ENCODE data around the gene LHPP. TPM values are rescaled to one million over a fixed set of nuclear protein-coding genes. Genes with fewer than 3 reads are reported as not detected.

LHPP gene
- total RNA-seq, 4 donors from 2014 or later: 8.7 to 19.9 (median 15.5) TPM

GRCh38 chr10:124622158-124622557 lies 160.5 kb downstream of the LHPP start:
- H3K4me3 ChIP-seq (ENCODE audit: low read depth, poor library complexity, severe bottlenecking): no peak overlapping the region
- intact Hi-C loops (cut with DNase I; ENCODE audit: low total_unique reads): loop anchor here (10.0 kb wide), 1 partner anchor 113 kb away; no protein-coding TSS in a partner anchor
- DNase-seq (ENCODE audit: low spot score in 2 of 2): no peak
- no peak for TF ChIP-seq POLR2A (IDR thresholded peaks at IDR 0.05)
- TF ChIP-seq CTCF (IDR thresholded peaks at IDR 0.05): no peak
- 89 to 90% methylated on average over 13 of the region's 13 CpGs for WGBS, 2 donors

GRCh38 chr10:124622866-124623536 lies 161.4 kb downstream of the LHPP start:
- intact Hi-C loops (cut with DNase I; ENCODE audit: low total_unique reads): loop anchor here (10.0 kb wide), 1 partner anchor 112 kb away; no protein-coding TSS in a partner anchor
- TF ChIP-seq CTCF (IDR thresholded peaks at IDR 0.05) (no peak), POLR2A (IDR thresholded peaks at IDR 0.05) (no peak)
- DNase-seq (ENCODE audit: low spot score in 2 of 2): no peak
- 90 to 94% methylated on average over 24 to 31 of the region's 31 CpGs for WGBS, 2 donors
- no peak overlapping the region for H3K4me3 ChIP-seq (ENCODE audit: low read depth, poor library complexity, severe bottlenecking)

DNA sequence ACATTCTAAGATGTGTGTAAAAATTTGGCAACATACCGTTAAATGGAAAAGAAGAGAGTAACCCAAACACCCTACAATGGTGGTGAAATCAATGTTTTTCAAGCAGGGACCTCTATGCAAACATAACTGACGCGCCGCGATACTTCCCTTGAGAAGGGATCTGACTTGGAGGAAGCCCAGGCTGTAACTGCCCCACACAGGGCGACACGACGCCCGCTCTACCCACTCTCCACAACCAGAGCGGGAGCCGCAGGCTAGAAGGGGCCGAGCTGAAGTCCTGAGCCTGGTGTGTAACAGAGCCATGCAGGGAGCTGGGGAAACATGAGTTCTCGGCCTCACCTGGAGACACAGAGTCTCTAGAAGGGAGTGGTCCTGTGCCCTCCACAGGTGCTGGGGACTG lies 162.4 kb downstream of the LHPP start:
- 92 to 95% methylated on average over 13 of the region's 13 CpGs for WGBS, 2 donors
- no peak for TF ChIP-seq POLR2A (IDR thresholded peaks at IDR 0.05)
- TF ChIP-seq CTCF (IDR thresholded peaks at IDR 0.05): no peak
- intact Hi-C loops (cut with DNase I; ENCODE audit: low total_unique reads): loop anchor here (10.0 kb wide), 1 partner anchor 111 kb away; no protein-coding TSS in a partner anchor
- H3K4me3 ChIP-seq (ENCODE audit: low read depth, poor library complexity, severe bottlenecking): no peak overlapping the region
- DNase-seq (ENCODE audit: low spot score in 2 of 2): no peak

GRCh38 chr10:124624466-124624865 lies 162.8 kb downstream of the LHPP start:
- TF ChIP-seq CTCF (IDR thresholded peaks at IDR 0.05): no peak
- no peak for TF ChIP-seq POLR2A (IDR thresholded peaks at IDR 0.05)
- 86 to 93% methylated on average over 8 to 9 of the region's 9 CpGs for WGBS, 2 donors
- no peak overlapping the region for H3K4me3 ChIP-seq (ENCODE audit: low read depth, poor library complexity, severe bottlenecking)
- intact Hi-C loops (cut with DNase I; ENCODE audit: low total_unique reads): loop anchor here (10.0 kb wide), 1 partner anchor 110 kb away; no protein-coding TSS in a partner anchor
- no peak for DNase-seq (ENCODE audit: low spot score in 2 of 2)

DNA sequence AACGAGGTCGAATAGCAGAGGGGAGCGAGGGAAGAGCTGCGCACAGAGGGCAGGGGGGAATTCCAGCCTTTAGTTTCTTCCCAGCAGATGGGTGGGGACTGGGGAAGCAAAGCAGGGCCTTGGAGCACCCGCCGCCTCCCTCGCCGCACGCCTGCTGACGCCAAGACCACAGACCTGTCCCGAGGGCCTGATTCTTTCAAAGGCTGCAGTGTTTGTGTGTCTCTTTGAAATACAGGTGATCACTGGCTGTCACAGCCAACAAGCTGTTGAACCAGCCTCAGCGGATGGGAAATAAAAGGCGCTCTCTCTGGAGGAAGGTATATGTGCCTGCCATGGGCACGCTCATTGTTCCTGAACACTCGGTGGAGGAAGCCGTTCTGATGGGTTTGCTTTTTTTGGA lies 163.3 kb downstream of the LHPP start:
- no peak overlapping the region for H3K4me3 ChIP-seq (ENCODE audit: low read depth, poor library complexity, severe bottlenecking)
- intact Hi-C loops (cut with DNase I; ENCODE audit: low total_unique reads): loop anchor here (10.0 kb wide), 1 partner anchor 110 kb away; no protein-coding TSS in a partner anchor
- 82 to 83% methylated on average over 16 of the region's 16 CpGs for WGBS, 2 donors
- TF ChIP-seq CTCF (IDR thresholded peaks at IDR 0.05) (no peak), POLR2A (IDR thresholded peaks at IDR 0.05) (no peak)
- no peak for DNase-seq (ENCODE audit: low spot score in 2 of 2)
